GM12872 (cell line): ENCODE data around the gene CBX7.

ENCODE experiments used
- CTCF ChIP-seq: IDR thresholded peaks from 3 replicates; pipeline ENCODE4 v1.5.1; 2011; ENCODE audit warnings: low read depth, mild to moderate bottlenecking, low read length, moderate library complexity; ENCODE audit not compliant: insufficient read depth

CBX7 gene

GRCh38 chr22:39147335-39148025, 5.0 kb downstream of the CBX7 start:
- TF ChIP-seq CTCF: no peak

GRCh38 chr22:39146256-39147101, 6.0 kb downstream of the CBX7 start:
- no peak for TF ChIP-seq CTCF

GRCh38 chr22:39144101-39144767, 8.2 kb downstream of the CBX7 start:
- TF ChIP-seq CTCF: no peak

GRCh38 chr22:39142088-39142680, 10.3 kb downstream of the CBX7 start:
- TF ChIP-seq CTCF: no peak

GRCh38 chr22:39139933-39140332, 12.5 kb downstream of the CBX7 start:
- no peak for TF ChIP-seq CTCF

GRCh38 chr22:39138357-39138997, 14.0 kb downstream of the CBX7 start:
- no peak for TF ChIP-seq CTCF
